ENCODE data around the gene ECSCR. TPM values are rescaled to one million over a fixed set of nuclear protein-coding genes. Genes with fewer than 3 reads are reported as not detected.
"Not testable (repeated sequence)": the region's sequence is repeated elsewhere in the genome, so short reads cannot be mapped to it uniquely, and the experiment has no call there.

Gene ECSCR
- total RNA-seq, 1 donor = not detected

GRCh38 chr5:139414581-139415130 lies 47.9 kb downstream of the ECSCR start:
- DNase-seq (ENCODE audit: low read depth in 2 of 3, low spot score in 2 of 3) = no peak

GRCh38 chr5:139413963-139414362 lies 48.6 kb downstream of the ECSCR start:
- DNase-seq (ENCODE audit: low read depth in 2 of 3, low spot score in 2 of 3) = no peak

GRCh38 chr5:139413153-139413552 lies 49.4 kb downstream of the ECSCR start:
- no peak for DNase-seq (ENCODE audit: low read depth in 2 of 3, low spot score in 2 of 3)

- no peak for DNase-seq (ENCODE audit: low read depth in 2 of 3, low spot score in 2 of 3)
These were observed 51.3 kb downstream of the ECSCR start for GRCh38 chr5:139410993-139411828.

GRCh38 chr5:139410121-139410992 lies 52.2 kb downstream of the ECSCR start:
- DNase-seq (ENCODE audit: low read depth in 2 of 3, low spot score in 2 of 3) = no peak

GRCh38 chr5:139409116-139409515 lies 53.4 kb downstream of the ECSCR start:
- DNase-seq (ENCODE audit: low read depth in 2 of 3, low spot score in 2 of 3) = not testable (repeated sequence)

- no peak for DNase-seq (ENCODE audit: low read depth in 2 of 3, low spot score in 2 of 3)
These were observed 54.4 kb downstream of the ECSCR start for GRCh38 chr5:139408191-139408590.

GRCh38 chr5:139407517-139407916 lies 55.0 kb downstream of the ECSCR start:
- DNase-seq (ENCODE audit: low read depth in 2 of 3, low spot score in 2 of 3) = peak in 1 of 3 donors; percentile 26

GRCh38 chr5:139406963-139407362 lies 55.6 kb downstream of the ECSCR start:
- no peak for DNase-seq (ENCODE audit: low read depth in 2 of 3, low spot score in 2 of 3)

- no peak for DNase-seq (ENCODE audit: low read depth in 2 of 3, low spot score in 2 of 3)
These were observed 58.1 kb downstream of the ECSCR start for GRCh38 chr5:139404484-139404840.

- peak; percentile 89 to 99 (median 98) for DNase-seq (ENCODE audit: low read depth in 2 of 3, low spot score in 2 of 3)
These were observed 58.6 kb downstream of the ECSCR start, which contains the start of gene SPATA24 for GRCh38 chr5:139403787-139404483. SPATA24 (minus strand) TSS chr5:139404089; CDS start chr5:139404060, 29 bp downstream.

- DNase-seq (ENCODE audit: low read depth in 2 of 3, low spot score in 2 of 3) = no peak
These were observed 59.1 kb downstream of the ECSCR start for GRCh38 chr5:139403418-139403786.

- peak in 1 of 3 donors; percentile 46 for DNase-seq (ENCODE audit: low read depth in 2 of 3, low spot score in 2 of 3)
These were observed 59.9 kb downstream of the ECSCR start for GRCh38 chr5:139402561-139403158.

- DNase-seq (ENCODE audit: low read depth in 2 of 3, low spot score in 2 of 3) = no peak
These were observed 61.0 kb downstream of the ECSCR start for GRCh38 chr5:139401546-139401945.

- DNase-seq (ENCODE audit: low read depth in 2 of 3, low spot score in 2 of 3) = no peak
These were observed 62.9 kb downstream of the ECSCR start for GRCh38 chr5:139399501-139400121.

Small RNA genes within 50 kb of the gene (small RNA-seq; reads per million reads assigned to genes)
- not detected for gene RNU5B-4P

Other genes with a start within 250 kb of the ECSCR start
- gene MATR3, start 169.0 kb downstream of the ECSCR start, total RNA-seq = 163 TPM
- gene PAIP2, start 120.9 kb downstream of the ECSCR start, total RNA-seq = 70.6 TPM
- gene SLC23A1, start 79.4 kb downstream of the ECSCR start, total RNA-seq = 7.0 TPM
- 90.8 TPM for gene MZB1, start 72.8 kb downstream of the ECSCR start, total RNA-seq
- gene PROB1, start 67.6 kb downstream of the ECSCR start, total RNA-seq = 2.4 TPM
- gene SPATA24, start 58.7 kb downstream of the ECSCR start, total RNA-seq = 2.2 TPM
- gene DNAJC18, start 23.2 kb downstream of the ECSCR start, total RNA-seq = 4.6 TPM
- gene SMIM33, start 8.3 kb upstream of the ECSCR start, total RNA-seq = under 0.01 TPM
- 353 TPM for gene STING1, start 20.0 kb upstream of the ECSCR start, total RNA-seq
- 36.6 TPM for gene UBE2D2, start 98.6 kb upstream of the ECSCR start, total RNA-seq
- gene CXXC5, start 185.6 kb upstream of the ECSCR start, total RNA-seq = 317 TPM

Data from hematopoietic multipotent progenitor cell (in vitro differentiated cells).